ENCODE data around the gene EGFL7. TPM values are rescaled to one million over a fixed set of nuclear protein-coding genes. Genes with fewer than 3 reads are reported as not detected.
A peak's percentile ranks its signal among the peaks of the same experiment; 100 is the strongest.

The EGFL7 gene
- total and polyA plus RNA-seq, 2 of the 13 experiments (the other 11 are each of a cell fraction or from before 2014, with no cell fraction given): 0.20 to 5.1 TPM

GRCh38 chr9:136619742-136620440, 42.8 kb upstream of the EGFL7 start (continued):
- TF ChIP-seq KLF16 (CRISPR knock-in tag; IDR thresholded peaks at IDR 0.05) (peak in 1 of 2 experiments; percentile 76; a peak in 2 of 4 replicates), GABPA (IDR thresholded peaks at IDR 0.05; ENCODE audit: low read depth, low read length) (no peak), GABPA (CRISPR knock-in tag; IDR thresholded peaks at IDR 0.05; ENCODE audit: low read depth) (peak; percentile 44; the same call in 1 of the 2 replicates), ARID4A (CRISPR knock-in tag; IDR thresholded peaks at IDR 0.05; ENCODE audit: borderline replicate concordance) (peak; percentile 58; the same call in 1 of the 2 replicates), ZNF7 (CRISPR knock-in tag; IDR thresholded peaks at IDR 0.05) (no peak), PRDM15 (CRISPR knock-in tag; IDR thresholded peaks at IDR 0.05) (no peak), RNF2 (conservative IDR thresholded peaks at IDR 0.05; ENCODE audit: low read depth) (no peak; the same call in none of the 2 replicates), ZBTB44 (CRISPR knock-in tag; IDR thresholded peaks at IDR 0.05) (no peak), GATAD2A (CRISPR knock-in tag; IDR thresholded peaks at IDR 0.05) (peak; percentile 91), ZNF281 (CRISPR knock-in tag; IDR thresholded peaks at IDR 0.05; ENCODE audit: borderline replicate concordance) (peak; percentile 18; the same call in 1 of the 2 replicates), RFX1 (IDR thresholded peaks at IDR 0.05) (no peak), ZSCAN12 (CRISPR knock-in tag; IDR thresholded peaks at IDR 0.05) (0 out of 2 replicates have a peak, but pooled peaks have one; percentile 75), RNF219 (CRISPR knock-in tag; IDR thresholded peaks at IDR 0.05) (no peak)

Data from HepG2 (cell line).